Choroid plexus epithelial cell (primary cell): Measurements from ENCODE around the gene RNF19B.
A peak's percentile ranks its signal among the peaks of the same experiment; 100 is the strongest.

Source experiments
- DNase-seq: peaks from one replicate; pipeline ENCODE4 v3.0.0-alpha.2; 2010; ENCODE audit warnings: low read depth
- H3K4me3 ChIP-seq: 2 replicates; pipeline ENCODE4 v1.5.1; 2011; ENCODE audit warnings: low read depth, mild to moderate bottlenecking, control low read depth, low read length, moderate library complexity
- TF ChIP-seq, protein P1 (sequence below): conservative IDR thresholded peaks from 2 replicates; pipeline ENCODE4 v1.5.1; 2011; ENCODE audit warnings: low read depth, mild to moderate bottlenecking, control low read depth, inconsistent platforms, low read length, moderate library complexity

RNF19B gene

GRCh38 chr1:32897082-32898049 lies 67.2 kb downstream of the RNF19B start:
- DNase-seq: no peak
- H3K4me3 ChIP-seq: no peak overlapping the region
- TF ChIP-seq, protein P1, sequence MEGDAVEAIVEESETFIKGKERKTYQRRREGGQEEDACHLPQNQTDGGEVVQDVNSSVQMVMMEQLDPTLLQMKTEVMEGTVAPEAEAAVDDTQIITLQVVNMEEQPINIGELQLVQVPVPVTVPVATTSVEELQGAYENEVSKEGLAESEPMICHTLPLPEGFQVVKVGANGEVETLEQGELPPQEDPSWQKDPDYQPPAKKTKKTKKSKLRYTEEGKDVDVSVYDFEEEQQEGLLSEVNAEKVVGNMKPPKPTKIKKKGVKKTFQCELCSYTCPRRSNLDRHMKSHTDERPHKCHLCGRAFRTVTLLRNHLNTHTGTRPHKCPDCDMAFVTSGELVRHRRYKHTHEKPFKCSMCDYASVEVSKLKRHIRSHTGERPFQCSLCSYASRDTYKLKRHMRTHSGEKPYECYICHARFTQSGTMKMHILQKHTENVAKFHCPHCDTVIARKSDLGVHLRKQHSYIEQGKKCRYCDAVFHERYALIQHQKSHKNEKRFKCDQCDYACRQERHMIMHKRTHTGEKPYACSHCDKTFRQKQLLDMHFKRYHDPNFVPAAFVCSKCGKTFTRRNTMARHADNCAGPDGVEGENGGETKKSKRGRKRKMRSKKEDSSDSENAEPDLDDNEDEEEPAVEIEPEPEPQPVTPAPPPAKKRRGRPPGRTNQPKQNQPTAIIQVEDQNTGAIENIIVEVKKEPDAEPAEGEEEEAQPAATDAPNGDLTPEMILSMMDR: no peak

GRCh38 chr1:32896451-32896850 lies 68.2 kb downstream of the RNF19B start:
- no peak for DNase-seq
- H3K4me3 ChIP-seq: no peak overlapping the region

GRCh38 chr1:32895325-32896215 lies 69.0 kb downstream of the RNF19B start:
- TF ChIP-seq, protein P1: no peak
- no peak for DNase-seq
- no peak overlapping the region for H3K4me3 ChIP-seq

More at GRCh38 chr1:32896451-32896850, 68.2 kb downstream of the RNF19B start:
- TF ChIP-seq, protein P1: no peak

DNA sequence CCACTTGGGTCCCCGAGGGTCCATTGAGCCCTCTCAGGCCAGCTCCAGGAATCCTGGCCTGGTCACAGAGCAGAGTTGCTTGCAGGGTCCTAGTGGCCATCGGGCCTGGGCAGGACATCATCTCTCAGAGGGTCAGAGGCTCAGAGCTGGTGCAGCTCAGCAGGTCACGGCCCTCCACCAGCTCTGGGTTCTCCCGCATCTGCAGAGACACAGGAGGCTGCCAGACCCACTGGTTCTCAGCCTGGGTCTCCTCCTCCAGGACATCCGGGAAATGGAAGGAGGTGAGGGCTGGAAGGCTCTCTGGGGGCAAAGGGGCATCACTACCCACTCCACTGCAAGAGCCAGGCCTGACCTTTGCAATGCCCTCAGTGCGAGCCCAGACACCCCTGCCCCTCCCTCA lies 69.9 kb downstream of the RNF19B start:
- DNase-seq: no peak
- TF ChIP-seq, protein P1: no peak
- H3K4me3 ChIP-seq: no peak overlapping the region

DNA sequence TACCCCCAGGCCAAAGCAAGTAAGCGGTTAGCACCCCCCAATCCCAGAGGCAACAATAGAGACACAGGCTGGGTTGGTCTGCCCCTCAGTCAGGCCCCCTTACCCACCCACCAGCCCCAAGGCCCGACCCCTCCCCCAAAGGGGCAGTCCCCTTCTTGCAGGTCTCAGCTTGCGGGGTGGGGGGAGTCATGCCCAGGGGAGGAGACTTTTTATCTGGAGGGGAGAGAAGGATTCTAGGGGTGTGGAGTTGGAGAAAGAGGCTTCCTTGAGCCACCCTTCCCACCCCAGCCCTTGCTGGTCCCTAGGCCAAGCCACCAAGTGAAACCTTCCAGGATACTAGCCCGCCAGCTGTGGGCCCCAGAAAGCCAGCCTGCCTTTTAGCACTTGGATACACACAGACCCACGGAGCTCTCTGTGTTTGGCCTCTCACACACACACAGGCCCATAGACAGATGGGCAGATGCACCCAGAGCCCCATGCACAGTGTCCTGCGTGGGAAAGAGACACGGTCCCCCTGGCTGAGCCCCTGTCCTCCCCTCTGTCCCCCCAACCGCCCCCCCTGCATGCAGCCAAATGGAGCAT lies 70.5 kb downstream of the RNF19B start:
- TF ChIP-seq, protein P1: no peak
- no peak overlapping the region for H3K4me3 ChIP-seq

DNA sequence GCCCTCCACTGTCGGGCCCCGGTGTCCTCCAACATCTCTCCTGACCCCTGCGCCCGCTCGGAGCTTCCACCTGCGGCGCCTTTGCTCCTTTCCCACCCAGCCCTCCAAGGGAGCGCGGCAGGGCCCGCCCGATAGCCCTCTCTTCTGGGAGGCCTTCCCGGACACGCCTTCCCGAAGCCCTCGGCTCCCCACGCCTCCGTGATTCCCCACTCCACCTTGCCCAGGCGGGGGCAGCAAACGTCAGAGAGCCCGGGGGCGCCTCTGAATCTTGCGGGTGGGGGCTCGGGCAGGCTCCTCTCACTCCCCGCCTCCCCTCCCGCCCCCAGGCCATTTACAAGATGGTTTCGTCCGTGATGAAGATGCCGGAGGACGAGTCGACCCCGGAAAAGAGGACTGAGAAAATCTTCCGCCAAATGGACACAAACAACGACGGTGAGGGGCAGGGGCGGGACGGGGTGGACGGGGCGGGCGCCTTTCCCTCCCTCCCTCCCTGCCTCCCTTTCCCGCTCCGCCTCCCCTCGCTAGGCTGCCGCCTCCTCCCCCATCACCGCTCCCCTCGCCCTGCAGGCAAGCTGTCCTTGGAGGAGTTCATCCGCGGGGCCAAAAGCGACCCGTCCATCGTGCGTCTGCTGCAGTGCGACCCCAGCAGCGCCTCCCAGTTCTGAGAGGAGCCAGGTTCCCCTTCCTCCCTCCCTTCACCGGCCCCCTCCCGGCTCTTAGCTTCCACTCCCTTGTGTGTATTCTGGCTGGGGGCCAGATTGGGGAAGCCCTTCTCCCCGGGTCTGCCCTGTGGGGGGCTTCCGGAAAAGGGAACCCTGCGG lies 71.2 kb downstream of the RNF19B start:
- TF ChIP-seq, protein P1: peak; percentile 38
- peak overlapping the region; percentile 49 for H3K4me3 ChIP-seq
- peak; percentile 18 for DNase-seq

More for the DNA sequence above, 70.5 kb downstream of the RNF19B start:
- no peak for DNase-seq
